Lower lobe of right lung (tissue), 2 donors: ENCODE results near the gene ZNF440. TPM values are rescaled to one million over a fixed set of nuclear protein-coding genes. Genes with fewer than 3 reads are reported as not detected.
"Not testable (repeated sequence)": the region's sequence is repeated elsewhere in the genome, so short reads cannot be mapped to it uniquely, and the experiment has no call there.

ENCODE experiments used
- ATAC-seq, 2 donors: fragments of 200-7000 bp; cut with Tn5 transposase; one replicate each; pipeline ENCODE4 v1.9.1; 2020 to 2022; ENCODE audit warnings: mild to moderate bottlenecking in 2 of 2, moderate library complexity in 2 of 2
- DNase-seq: peaks from one replicate; pipeline ENCODE4 v3.0.0-alpha.2; 2020
- H3K27ac ChIP-seq: fragments of 200-600 bp; one replicate; pipeline ENCODE4 v1.8.0; 2022
- H3K27me3 ChIP-seq: fragments of 200-600 bp; one replicate; pipeline ENCODE4 v1.8.0; 2022; ENCODE audit warnings: low read depth
- H3K36me3 ChIP-seq: fragments of 200-600 bp; one replicate; pipeline ENCODE4 v1.8.0; 2022; ENCODE audit warnings: mild to moderate bottlenecking
- H3K4me1 ChIP-seq: fragments of 200-600 bp; one replicate; pipeline ENCODE4 v1.8.0; 2022
- H3K4me3 ChIP-seq: fragments of 200-600 bp; one replicate; pipeline ENCODE4 v1.8.0; 2022; ENCODE audit warnings: mild to moderate bottlenecking
- H3K9me3 ChIP-seq: fragments of 200-600 bp; one replicate; pipeline ENCODE4 v1.8.0; 2022
- intact Hi-C: fragments of 100-400 bp; cut with DNase I; formaldehyde crosslinking; loops from one replicate; pipeline ENCODE4 v1.11.0; 2022
- total RNA-seq: library from RNA; stranded (reverse); fragmentation: NEBNext Ultra II Directional; extraction: Animal tissue kit (Norgen Biotek cat#: 25700); gene quantifications from one replicate; pipeline ENCODE4 v1.2.1, GENCODE V29; 2021
- TF ChIP-seq, protein P1 (sequence below): fragments of 200-600 bp; IDR thresholded peaks from one replicate; pipeline ENCODE4 v1.8.0; 2022; ENCODE audit warnings: antibody characterized with exemption, mild to moderate bottlenecking
- donor health status: DM: no; HTN: yes; CAD: no; lungs with severe emphysema.

Gene ZNF440
- total RNA-seq, 1 donor from 2014 or later: 21.7 TPM

DNA sequence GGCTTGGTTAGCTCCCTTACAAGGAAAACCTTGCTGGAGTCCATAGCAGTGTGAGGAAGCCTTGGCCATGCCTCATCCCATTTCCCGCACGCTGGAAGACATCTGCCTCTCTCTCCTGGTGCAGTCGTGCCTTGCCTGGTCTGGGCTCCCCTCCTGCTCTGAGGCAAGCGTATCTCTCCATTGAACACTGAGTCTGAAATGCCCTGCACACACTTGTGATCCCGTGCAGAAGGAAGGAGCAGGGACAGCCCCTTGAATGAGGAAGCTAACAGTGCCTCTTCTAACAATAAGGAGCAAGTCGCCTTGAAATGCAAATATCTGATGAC lies 407 bp upstream of the ZNF440 start:
- TF ChIP-seq, protein P1, sequence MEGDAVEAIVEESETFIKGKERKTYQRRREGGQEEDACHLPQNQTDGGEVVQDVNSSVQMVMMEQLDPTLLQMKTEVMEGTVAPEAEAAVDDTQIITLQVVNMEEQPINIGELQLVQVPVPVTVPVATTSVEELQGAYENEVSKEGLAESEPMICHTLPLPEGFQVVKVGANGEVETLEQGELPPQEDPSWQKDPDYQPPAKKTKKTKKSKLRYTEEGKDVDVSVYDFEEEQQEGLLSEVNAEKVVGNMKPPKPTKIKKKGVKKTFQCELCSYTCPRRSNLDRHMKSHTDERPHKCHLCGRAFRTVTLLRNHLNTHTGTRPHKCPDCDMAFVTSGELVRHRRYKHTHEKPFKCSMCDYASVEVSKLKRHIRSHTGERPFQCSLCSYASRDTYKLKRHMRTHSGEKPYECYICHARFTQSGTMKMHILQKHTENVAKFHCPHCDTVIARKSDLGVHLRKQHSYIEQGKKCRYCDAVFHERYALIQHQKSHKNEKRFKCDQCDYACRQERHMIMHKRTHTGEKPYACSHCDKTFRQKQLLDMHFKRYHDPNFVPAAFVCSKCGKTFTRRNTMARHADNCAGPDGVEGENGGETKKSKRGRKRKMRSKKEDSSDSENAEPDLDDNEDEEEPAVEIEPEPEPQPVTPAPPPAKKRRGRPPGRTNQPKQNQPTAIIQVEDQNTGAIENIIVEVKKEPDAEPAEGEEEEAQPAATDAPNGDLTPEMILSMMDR: no peak
- Histone ChIP-seq H3K4me3 (peak overlapping the region; percentile 87), H3K27ac (peak overlapping the region; percentile 91), H3K4me1 (peaks cover 9% of the 10 kb centered on the region), H3K36me3 (no peaks in the 10 kb centered on the region), H3K9me3 (peaks cover under 1% of the 10 kb centered on the region), H3K27me3 (no peaks in the 10 kb centered on the region)
- peak; percentile 38 to 64 for ATAC-seq
- intact Hi-C loops: no loop called here
- DNase-seq: no peak

DNA sequence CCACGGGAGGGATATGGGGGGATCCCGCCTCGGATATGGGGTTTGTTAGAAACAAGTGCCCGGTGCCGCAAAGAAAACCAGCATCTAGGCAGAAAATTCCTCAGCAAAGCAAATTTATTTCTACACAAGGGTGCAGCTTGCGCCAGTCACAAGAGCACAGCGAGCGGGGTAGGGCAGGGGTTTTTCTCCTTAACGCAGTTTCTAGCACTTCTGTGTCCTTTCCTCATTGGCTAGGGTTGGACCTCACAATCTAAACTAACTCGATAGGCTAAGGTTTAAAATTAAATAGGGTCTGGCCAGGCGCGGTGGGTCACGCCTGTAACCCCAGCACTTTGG lies 595 bp downstream of the ZNF440 start:
- Histone ChIP-seq H3K36me3 (no peaks in the 10 kb centered on the region), H3K4me1 (peaks cover 9% of the 10 kb centered on the region), H3K27ac (peak overlapping the region; percentile 91), H3K9me3 (no peaks in the 10 kb centered on the region), H3K27me3 (no peaks in the 10 kb centered on the region), H3K4me3 (peak overlapping the region; percentile 87)
- intact Hi-C loops: no loop called here
- DNase-seq: no peak
- TF ChIP-seq, protein P1: no peak
- peak; percentile 55 to 66 for ATAC-seq

DNA sequence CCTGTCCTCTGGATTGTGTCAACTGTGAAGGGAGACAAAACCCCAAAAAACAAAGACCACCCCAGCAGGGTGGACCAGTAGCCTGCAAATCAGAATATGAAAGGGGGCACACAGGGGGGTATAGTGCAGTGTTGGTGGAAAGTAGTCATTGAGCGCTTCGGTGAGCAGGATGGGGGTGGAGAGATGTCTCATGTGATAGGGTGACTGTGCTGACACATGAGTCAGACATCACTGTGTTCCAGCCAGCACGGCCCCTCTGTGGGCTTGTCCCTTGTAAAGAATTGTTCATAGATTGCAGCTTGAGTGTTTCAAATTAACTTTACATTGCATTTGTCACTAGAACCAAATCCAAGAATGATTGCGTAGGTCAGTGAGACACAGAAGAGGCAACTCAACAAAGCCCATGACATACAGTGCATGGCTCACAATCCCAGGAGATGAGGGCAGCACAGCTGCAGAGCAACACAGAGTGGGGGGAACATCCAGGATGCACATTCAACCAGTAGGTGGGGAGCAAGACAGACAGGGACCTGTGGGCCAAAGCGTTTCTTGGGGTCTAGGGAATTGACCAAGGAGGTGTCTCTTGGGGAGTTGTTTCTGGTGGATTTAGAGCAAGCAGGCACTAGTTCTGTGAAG lies 7.5 kb downstream of the ZNF440 start:
- Histone ChIP-seq H3K4me3 (no peak overlapping the region), H3K9me3 (peaks cover under 1% of the 10 kb centered on the region), H3K27me3 (no peaks in the 10 kb centered on the region), H3K36me3 (no peaks in the 10 kb centered on the region), H3K27ac (no peak overlapping the region), H3K4me1 (no peaks in the 10 kb centered on the region)
- TF ChIP-seq, protein P1: no peak
- intact Hi-C loops: no loop called here
- ATAC-seq: peak in 1 of 2 donors; percentile 49
- no peak for DNase-seq

DNA sequence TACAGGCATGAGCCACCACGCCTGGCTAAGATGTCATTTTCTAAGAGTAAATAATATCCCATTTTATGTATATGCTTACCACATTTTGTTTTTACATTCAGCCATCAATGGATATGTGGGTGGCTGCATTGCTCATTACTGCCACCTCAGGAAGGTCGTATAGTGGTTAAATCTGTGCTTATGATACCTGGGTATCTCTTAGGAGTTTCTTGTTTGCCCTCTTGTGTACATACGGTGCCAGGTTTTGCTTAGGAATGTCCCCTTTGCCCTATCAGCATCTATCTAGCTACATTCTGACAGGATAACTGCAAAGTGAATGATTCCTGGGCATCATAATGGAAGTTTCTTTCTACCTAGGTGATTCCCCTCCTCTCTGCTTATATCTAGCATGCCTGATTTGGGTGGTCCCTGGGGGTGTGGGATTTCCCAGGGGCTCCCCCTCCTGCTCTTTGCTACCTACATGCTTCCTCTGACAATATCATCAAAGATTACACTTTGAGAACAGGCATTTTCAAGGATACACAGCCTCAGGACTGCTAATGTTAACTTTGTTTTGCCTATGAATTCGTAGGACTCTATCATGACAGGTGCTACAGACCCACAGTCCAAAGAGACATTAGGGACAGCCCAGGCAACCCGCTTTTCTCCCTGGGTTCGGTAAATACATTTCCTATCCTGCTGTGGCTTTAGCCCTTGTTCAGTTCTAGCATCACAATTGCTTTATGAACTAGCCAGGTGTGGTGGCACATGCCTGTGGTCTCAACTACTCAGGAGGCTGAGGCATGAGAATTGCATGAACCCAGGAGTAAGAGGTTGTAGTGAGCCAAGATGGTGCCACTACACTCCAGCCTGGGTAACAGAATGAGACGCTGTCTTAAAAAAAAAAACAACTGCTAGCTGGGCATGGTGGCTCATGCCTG lies 15.1 kb downstream of the ZNF440 start:
- H3K4me3 ChIP-seq, H3K27me3 ChIP-seq, DNase-seq, intact Hi-C loops, ATAC-seq, H3K4me1 ChIP-seq, H3K27ac ChIP-seq: not testable (repeated sequence)
- H3K9me3 ChIP-seq: peaks cover 48% of the 10 kb centered on the region
- peaks cover 38% of the 10 kb centered on the region for H3K36me3 ChIP-seq

DNA sequence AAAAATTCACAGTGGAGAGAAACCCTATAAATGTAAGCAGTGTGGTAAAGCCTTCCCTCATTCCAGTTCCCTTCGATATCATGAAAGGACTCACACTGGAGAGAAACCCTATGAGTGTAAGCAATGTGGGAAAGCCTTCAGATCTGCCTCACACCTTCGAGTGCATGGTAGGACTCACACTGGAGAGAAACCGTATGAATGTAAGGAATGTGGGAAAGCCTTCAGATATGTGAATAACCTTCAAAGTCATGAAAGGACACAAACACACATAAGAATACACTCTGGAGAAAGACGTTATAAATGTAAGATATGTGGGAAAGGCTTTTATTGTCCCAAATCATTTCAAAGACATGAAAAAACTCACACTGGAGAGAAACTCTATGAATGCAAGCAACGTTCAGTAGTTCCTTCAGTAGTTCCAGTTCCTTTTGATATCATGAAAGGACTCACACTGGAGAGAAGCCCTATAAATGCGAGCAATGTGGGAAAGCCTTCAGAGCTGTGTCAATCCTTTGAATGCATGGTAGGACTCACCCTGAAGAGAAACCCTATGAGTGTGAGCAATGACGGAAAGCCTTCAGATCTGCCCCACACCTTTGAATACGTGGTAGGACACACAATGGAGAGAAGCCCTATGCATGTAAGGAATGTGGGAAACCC lies 18.3 kb downstream of the ZNF440 start:
- no peaks in the 10 kb centered on the region for H3K4me1 ChIP-seq
- DNase-seq (no peak), ATAC-seq (no peak)
- intact Hi-C loops: no loop called here
- peaks cover 43% of the 10 kb centered on the region for H3K9me3 ChIP-seq
- peaks cover 38% of the 10 kb centered on the region for H3K36me3 ChIP-seq
- no peak overlapping the region for H3K27ac ChIP-seq
- H3K4me3 ChIP-seq: no peak overlapping the region
- TF ChIP-seq, protein P1: no peak
- H3K27me3 ChIP-seq: no peaks in the 10 kb centered on the region
